SK-N-SH treated with all-trans-retinoic acid at 6 μM for 48 hours (cell line): Measurements from ENCODE around the gene MACROH2A2.

ENCODE experiments used
- ATAC-seq: fragments of 200-7000 bp; cut with Tn5 transposase; 3 replicates; pipeline ENCODE4 v1.9.1; 2020; ENCODE audit warnings: mild to moderate bottlenecking, moderate library complexity
- ARNTL ChIP-seq: fragments of 450-650 bp; formaldehyde crosslinking; IDR thresholded peaks from 2 replicates; pipeline ENCODE4 v1.5.0; 2020; ENCODE audit warnings: low read depth, mild to moderate bottlenecking, moderate library complexity, borderline replicate concordance
- BACH2 ChIP-seq: fragments of 250-450 bp; sonication (Bioruptor Pico); IDR thresholded peaks from 2 replicates; pipeline ENCODE4 v1.9.0; 2021; ENCODE audit warnings: mild to moderate bottlenecking, borderline replicate concordance
- CREB5 ChIP-seq: fragments of 250-450 bp; sonication (Bioruptor Pico); IDR thresholded peaks from 2 replicates; pipeline ENCODE4 v1.5.1; 2020; ENCODE audit warnings: low read depth, mild to moderate bottlenecking, moderate library complexity
- CSDC2 ChIP-seq: fragments of 250-450 bp; sonication (Bioruptor Pico); IDR thresholded peaks from 2 replicates; pipeline ENCODE4 v1.5.0; 2020; ENCODE audit warnings: mild to moderate bottlenecking, moderate library complexity
- ESRRG ChIP-seq: fragments of 250-450 bp; sonication (Bioruptor Pico); IDR thresholded peaks from 2 replicates; pipeline ENCODE4 v1.6.1; 2021; ENCODE audit warnings: mild to moderate bottlenecking
- GLIS3 ChIP-seq: fragments of 250-450 bp; sonication (Bioruptor Pico); IDR thresholded peaks from 2 replicates; pipeline ENCODE4 v1.5.0; 2020; ENCODE audit warnings: mild to moderate bottlenecking, moderate library complexity
- ISL1 ChIP-seq: fragments of 250-450 bp; sonication (Bioruptor Pico); IDR thresholded peaks from 2 replicates; pipeline ENCODE4 v2.1.2; 2022; ENCODE audit warnings: mild to moderate bottlenecking, moderate library complexity
- OSR1 ChIP-seq: fragments of 250-450 bp; sonication (Bioruptor Pico); IDR thresholded peaks from 2 replicates; pipeline ENCODE4 v1.8.0; 2022; ENCODE audit warnings: moderate library complexity, mild to moderate bottlenecking, inconsistent platforms
- PATZ1 ChIP-seq: fragments of 250-450 bp; sonication (Bioruptor Pico); IDR thresholded peaks from 2 replicates; pipeline ENCODE4 v1.8.0; 2020; ENCODE audit warnings: mild to moderate bottlenecking, moderate library complexity, borderline replicate concordance
- POU6F1 ChIP-seq: fragments of 250-450 bp; sonication (Bioruptor Pico); IDR thresholded peaks from 2 replicates; pipeline ENCODE4 v1.8.0; 2021; ENCODE audit warnings: low read depth, mild to moderate bottlenecking, moderate library complexity, borderline replicate concordance
- RARB ChIP-seq: fragments of 250-450 bp; sonication (Bioruptor Pico); IDR thresholded peaks from 2 replicates; pipeline ENCODE4 v1.8.0; 2021; ENCODE audit warnings: mild to moderate bottlenecking, moderate library complexity
- SNAI2 ChIP-seq: fragments of 250-450 bp; sonication (Bioruptor Pico); IDR thresholded peaks from 2 replicates; pipeline ENCODE4 v1.5.0; 2020; ENCODE audit warnings: mild to moderate bottlenecking, moderate library complexity
- TCF4 ChIP-seq: fragments of 250-450 bp; sonication (Bioruptor Pico); IDR thresholded peaks from 2 replicates; pipeline ENCODE4 v1.8.0; 2021; ENCODE audit warnings: mild to moderate bottlenecking, moderate library complexity, borderline replicate concordance
- TOX ChIP-seq: fragments of 250-450 bp; sonication (Bioruptor Pico); IDR thresholded peaks from 2 replicates; pipeline ENCODE4 v1.8.0; 2021; ENCODE audit warnings: mild to moderate bottlenecking, moderate library complexity, borderline replicate concordance
- TSHZ2 ChIP-seq: fragments of 250-450 bp; sonication (Bioruptor Pico); IDR thresholded peaks from 2 replicates; pipeline ENCODE4 v1.5.0; 2020; ENCODE audit warnings: mild to moderate bottlenecking, moderate library complexity
- ZC3H10 ChIP-seq: fragments of 250-450 bp; sonication (Bioruptor Pico); IDR thresholded peaks from 2 replicates; pipeline ENCODE4 v1.5.1; 2021; ENCODE audit warnings: mild to moderate bottlenecking, moderate library complexity
- ZFP3 ChIP-seq: fragments of 250-450 bp; sonication (Bioruptor Pico); IDR thresholded peaks from 2 replicates; pipeline ENCODE4 v1.5.0; 2020; ENCODE audit warnings: mild to moderate bottlenecking, moderate library complexity
- ZFP30 ChIP-seq: fragments of 450-650 bp; formaldehyde crosslinking; IDR thresholded peaks from 2 replicates; pipeline ENCODE4 v1.5.0; 2022; ENCODE audit warnings: mild to moderate bottlenecking, moderate library complexity
- ZNF565 ChIP-seq: fragments of 450-650 bp; formaldehyde crosslinking; conservative IDR thresholded peaks from 2 replicates; pipeline ENCODE4 v1.5.0; 2020; ENCODE audit warnings: low read depth, mild to moderate bottlenecking, moderate library complexity
- ZNF70 ChIP-seq: fragments of 450-650 bp; formaldehyde crosslinking; IDR thresholded peaks from 2 replicates; pipeline ENCODE4 v1.5.0; 2020; ENCODE audit warnings: mild to moderate bottlenecking, moderate library complexity
- ZNF8 ChIP-seq: fragments of 450-650 bp; formaldehyde crosslinking; IDR thresholded peaks from 2 replicates; pipeline ENCODE4 v1.5.0; 2020; ENCODE audit warnings: mild to moderate bottlenecking, moderate library complexity

Gene MACROH2A2

GRCh38 chr10:70063418-70064098, 10.9 kb downstream of the MACROH2A2 start:
- ATAC-seq = no peak
- no peak for TF ChIP-seq POU6F1 (CRISPR knock-in tag)

- no peak for TF ChIP-seq ZNF8 (CRISPR knock-in tag)
- no peak for TF ChIP-seq ZC3H10 (CRISPR knock-in tag)
- no peak for ATAC-seq
Observed at GRCh38 chr10:70064486-70064885, 11.8 kb downstream of the MACROH2A2 start.

GRCh38 chr10:70066190-70066589, 13.5 kb downstream of the MACROH2A2 start:
- no peak for TF ChIP-seq ZNF565 (CRISPR knock-in tag)
- no peak for TF ChIP-seq ZNF70
- TF ChIP-seq ZFP30 (CRISPR knock-in tag) = no peak
- TF ChIP-seq ZFP3 (CRISPR knock-in tag) = no peak
- TF ChIP-seq RARB (CRISPR knock-in tag) = no peak
- TF ChIP-seq CREB5 (CRISPR knock-in tag) = no peak
- no peak for TF ChIP-seq PATZ1
- TF ChIP-seq TOX (CRISPR knock-in tag) = no peak
- no peak for TF ChIP-seq OSR1 (CRISPR knock-in tag)
- TF ChIP-seq TSHZ2 (CRISPR knock-in tag) = no peak
- no peak for TF ChIP-seq TCF4 (CRISPR knock-in tag)
- no peak for TF ChIP-seq POU6F1 (CRISPR knock-in tag)
- no peak for TF ChIP-seq BACH2 (CRISPR knock-in tag)
- no peak for TF ChIP-seq ESRRG (CRISPR knock-in tag)
- no peak for TF ChIP-seq CSDC2 (CRISPR knock-in tag)
- TF ChIP-seq GLIS3 (CRISPR knock-in tag) = no peak
- TF ChIP-seq ARNTL (CRISPR knock-in tag) = no peak
- TF ChIP-seq ZNF8 (CRISPR knock-in tag) = no peak
- no peak for TF ChIP-seq ISL1 (CRISPR knock-in tag)
- TF ChIP-seq ZC3H10 (CRISPR knock-in tag) = no peak

GRCh38 chr10:70067586-70067985, 14.9 kb downstream of the MACROH2A2 start:
- ATAC-seq = no peak
- TF ChIP-seq ZC3H10 (CRISPR knock-in tag) (no peak), OSR1 (CRISPR knock-in tag) (no peak), TSHZ2 (CRISPR knock-in tag) (no peak), POU6F1 (CRISPR knock-in tag) (no peak), SNAI2 (CRISPR knock-in tag) (no peak), TCF4 (CRISPR knock-in tag) (no peak), ZNF565 (CRISPR knock-in tag) (no peak), TOX (CRISPR knock-in tag) (no peak)

More at GRCh38 chr10:70066190-70066589, 13.5 kb downstream of the MACROH2A2 start:
- no peak for ATAC-seq
